ENCODE measurements around the gene COA8. TPM values are rescaled to one million over a fixed set of nuclear protein-coding genes. Genes with fewer than 3 reads are reported as not detected.

The COA8 gene
- total and polyA plus RNA-seq, 8 donors = 17.0 to 31.7 (median 26.5) TPM

- TF ChIP-seq, protein P1, sequence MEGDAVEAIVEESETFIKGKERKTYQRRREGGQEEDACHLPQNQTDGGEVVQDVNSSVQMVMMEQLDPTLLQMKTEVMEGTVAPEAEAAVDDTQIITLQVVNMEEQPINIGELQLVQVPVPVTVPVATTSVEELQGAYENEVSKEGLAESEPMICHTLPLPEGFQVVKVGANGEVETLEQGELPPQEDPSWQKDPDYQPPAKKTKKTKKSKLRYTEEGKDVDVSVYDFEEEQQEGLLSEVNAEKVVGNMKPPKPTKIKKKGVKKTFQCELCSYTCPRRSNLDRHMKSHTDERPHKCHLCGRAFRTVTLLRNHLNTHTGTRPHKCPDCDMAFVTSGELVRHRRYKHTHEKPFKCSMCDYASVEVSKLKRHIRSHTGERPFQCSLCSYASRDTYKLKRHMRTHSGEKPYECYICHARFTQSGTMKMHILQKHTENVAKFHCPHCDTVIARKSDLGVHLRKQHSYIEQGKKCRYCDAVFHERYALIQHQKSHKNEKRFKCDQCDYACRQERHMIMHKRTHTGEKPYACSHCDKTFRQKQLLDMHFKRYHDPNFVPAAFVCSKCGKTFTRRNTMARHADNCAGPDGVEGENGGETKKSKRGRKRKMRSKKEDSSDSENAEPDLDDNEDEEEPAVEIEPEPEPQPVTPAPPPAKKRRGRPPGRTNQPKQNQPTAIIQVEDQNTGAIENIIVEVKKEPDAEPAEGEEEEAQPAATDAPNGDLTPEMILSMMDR (IDR thresholded peaks at IDR 0.05) = no peak
- H3K27ac ChIP-seq = peak overlapping the region; percentile 51 to 73 (median 62)
- H3K27me3 ChIP-seq = no peaks in the 10 kb centered on the region
- H3K4me1 ChIP-seq = peaks cover 0 to 11% (median 3%) of the 10 kb centered on the region in 3 donors
- no peaks in the 10 kb centered on the region for H3K9me3 ChIP-seq
- no peaks in the 10 kb centered on the region for H3K36me3 ChIP-seq
- intact Hi-C loops (cut with DNase I) = loop anchor here in 1 of 3 donors (5.0 kb wide), 1 partner anchor 33 kb away; no protein-coding TSS in a partner anchor
- WGBS, 2 donors = 76% methylated on average over 19 to 22 of the region's 22 CpGs
- no peak overlapping the region for H3K4me3 ChIP-seq
- ATAC-seq = no peak
- DNase-seq = peak in 4 of 6 donors; percentile 12 to 71 (median 45)
- FAIRE-seq = no peak
Observed at GRCh38 chr14:103550451-103551337, 12.1 kb upstream of the COA8 start.

- peak in 1 of 4 donors; percentile 8 for ATAC-seq
- WGBS, 2 donors = 78 to 81% methylated on average over 16 to 17 of the region's 17 CpGs
- no peaks in the 10 kb centered on the region for H3K36me3 ChIP-seq
- H3K4me1 ChIP-seq = peaks cover 0 to 11% (median 3%) of the 10 kb centered on the region in 3 donors
- no peaks in the 10 kb centered on the region for H3K9me3 ChIP-seq
- H3K27ac ChIP-seq = peak overlapping the region in 1 of 4 donors; percentile 51
- no peak overlapping the region for H3K4me3 ChIP-seq
- intact Hi-C loops (cut with DNase I) = loop anchor here in 1 of 3 donors (5.0 kb wide), 1 partner anchor 34 kb away; no protein-coding TSS in a partner anchor
- FAIRE-seq = no peak
- TF ChIP-seq, protein P1 (IDR thresholded peaks at IDR 0.05) = no peak
- H3K27me3 ChIP-seq = no peaks in the 10 kb centered on the region
- peak in 2 of 6 donors; percentile 43 to 76 for DNase-seq
Observed at GRCh38 chr14:103551338-103551762, 11.4 kb upstream of the COA8 start.

- ATAC-seq = peak in 1 of 4 donors; percentile 10
- H3K36me3 ChIP-seq = no peaks in the 10 kb centered on the region
- H3K4me3 ChIP-seq = no peak overlapping the region
- peaks cover 1 to 11% (median 3%) of the 10 kb centered on the region in 3 donors for H3K4me1 ChIP-seq
- intact Hi-C loops (cut with DNase I) = loop anchor here in 1 of 3 donors (5.0 kb wide), 1 partner anchor 35 kb away; no protein-coding TSS in a partner anchor
- FAIRE-seq = no peak
- H3K9me3 ChIP-seq = no peaks in the 10 kb centered on the region
- 72 to 75% methylated on average over 18 of the region's 18 CpGs for WGBS, 2 donors
- TF ChIP-seq, protein P1 (IDR thresholded peaks at IDR 0.05) = no peak
- H3K27me3 ChIP-seq = no peaks in the 10 kb centered on the region
- no peak overlapping the region for H3K27ac ChIP-seq
- peak in 2 of 6 donors; percentile 20 to 51 for DNase-seq
Observed at GRCh38 chr14:103552011-103552845, 10.5 kb upstream of the COA8 start.

GRCh38 chr14:103552846-103553210 is 9.9 kb upstream of the COA8 start:
- no peak overlapping the region for H3K4me3 ChIP-seq
- peaks cover 3 to 11% (median 7%) of the 10 kb centered on the region in 3 donors for H3K4me1 ChIP-seq
- no peaks in the 10 kb centered on the region for H3K27me3 ChIP-seq
- WGBS, 2 donors = 87 to 93% methylated on average over 11 of the region's 11 CpGs
- TF ChIP-seq, protein P1 (IDR thresholded peaks at IDR 0.05) = no peak
- no peaks in the 10 kb centered on the region for H3K9me3 ChIP-seq
- H3K27ac ChIP-seq = no peak overlapping the region
- no peak for ATAC-seq
- no peaks in the 10 kb centered on the region for H3K36me3 ChIP-seq
- no peak for FAIRE-seq
- peak in 3 of 6 donors; percentile 8 to 32 (median 17) for DNase-seq
- intact Hi-C loops (cut with DNase I) = loop anchor here in 1 of 3 donors (5.0 kb wide), 1 partner anchor 36 kb away; no protein-coding TSS in a partner anchor
